Measurements from ENCODE around the gene RBM27.

GRCh38 chr5:146213210-146213826 lies 9.9 kb downstream of the RBM27 start:
- TF ChIP-seq, protein P1, sequence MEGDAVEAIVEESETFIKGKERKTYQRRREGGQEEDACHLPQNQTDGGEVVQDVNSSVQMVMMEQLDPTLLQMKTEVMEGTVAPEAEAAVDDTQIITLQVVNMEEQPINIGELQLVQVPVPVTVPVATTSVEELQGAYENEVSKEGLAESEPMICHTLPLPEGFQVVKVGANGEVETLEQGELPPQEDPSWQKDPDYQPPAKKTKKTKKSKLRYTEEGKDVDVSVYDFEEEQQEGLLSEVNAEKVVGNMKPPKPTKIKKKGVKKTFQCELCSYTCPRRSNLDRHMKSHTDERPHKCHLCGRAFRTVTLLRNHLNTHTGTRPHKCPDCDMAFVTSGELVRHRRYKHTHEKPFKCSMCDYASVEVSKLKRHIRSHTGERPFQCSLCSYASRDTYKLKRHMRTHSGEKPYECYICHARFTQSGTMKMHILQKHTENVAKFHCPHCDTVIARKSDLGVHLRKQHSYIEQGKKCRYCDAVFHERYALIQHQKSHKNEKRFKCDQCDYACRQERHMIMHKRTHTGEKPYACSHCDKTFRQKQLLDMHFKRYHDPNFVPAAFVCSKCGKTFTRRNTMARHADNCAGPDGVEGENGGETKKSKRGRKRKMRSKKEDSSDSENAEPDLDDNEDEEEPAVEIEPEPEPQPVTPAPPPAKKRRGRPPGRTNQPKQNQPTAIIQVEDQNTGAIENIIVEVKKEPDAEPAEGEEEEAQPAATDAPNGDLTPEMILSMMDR (conservative IDR thresholded peaks at IDR 0.05): no peak
- TF ChIP-seq ZFX (IDR thresholded peaks at IDR 0.05): no peak
